Kidney (tissue), 14 donors: ENCODE measurements around the gene RPL37A. TPM values are rescaled to one million over a fixed set of nuclear protein-coding genes. Genes with fewer than 3 reads are reported as not detected.

Experiments
- DNase-seq, 5 donors: peaks; one replicate each; pipeline ENCODE4 v3.0.0-alpha.2; 2013 to 2020
- FAIRE-seq: peaks from 2 replicates; lab custom pipeline; 2012; peaks lifted over from hg19 to GRCh38; lab: Jason Lieb, UNC
- H3K27ac ChIP-seq, 2 donors: one replicate each; pipeline ENCODE4 v1.7.0; 2013; ENCODE audit warnings: low read depth in 2 of 2, low read length in 2 of 2, inconsistent platforms in 1 of 2
- H3K27me3 ChIP-seq: one replicate; pipeline ENCODE4 v1.7.1; 2013; ENCODE audit warnings: low read length, inconsistent platforms; ENCODE audit not compliant: control insufficient read depth, insufficient read depth
- H3K36me3 ChIP-seq, 3 donors: one replicate each; pipeline versions ENCODE4 v1.7.0 to v1.7.1; 2013; ENCODE audit warnings: low read length in 3 of 3, control low read depth in 1 of 3, inconsistent platforms in 1 of 3; ENCODE audit not compliant: insufficient read depth in 3 of 3, control insufficient read depth in 2 of 3
- H3K4me1 ChIP-seq, 3 donors: one replicate each; pipeline versions ENCODE4 v1.7.0 to v1.7.1; 2013; ENCODE audit warnings: low read length in 3 of 3, inconsistent platforms in 1 of 3, low read depth in 1 of 3; ENCODE audit not compliant: control insufficient read depth in 2 of 3, insufficient read depth in 2 of 3
- H3K4me3 ChIP-seq, 3 donors: one replicate each; pipeline versions ENCODE4 v1.7.0 to v1.8.1; 2013; ENCODE audit warnings: low read length in 3 of 3, control low read depth in 1 of 3, inconsistent platforms in 1 of 3
- H3K9ac ChIP-seq, 3 donors: one replicate each; pipeline versions ENCODE4 v1.7.0 to v1.7.1; 2013; ENCODE audit warnings: low read length in 3 of 3, control low read depth in 1 of 3, inconsistent platforms in 1 of 3
- H3K9me3 ChIP-seq, 3 donors: one replicate each; pipeline versions ENCODE4 v1.7.0 to v1.7.1; 2013; ENCODE audit warnings: low read length in 3 of 3, control low read depth in 1 of 3, inconsistent platforms in 1 of 3; ENCODE audit not compliant: control insufficient read depth in 2 of 3, insufficient read depth in 1 of 3
- intact Hi-C: fragments of 100-400 bp; cut with DNase I; formaldehyde crosslinking; loops from one replicate; pipeline ENCODE4 v1.11.1; 2022
- polyA plus RNA-seq: library from polyadenylated mRNA; stranded (reverse); fragments of 350-450 nt; fragmentation: Illumina TruSeq; extraction: RNeasy Lipid Tissue Mini Kit (QIAGEN cat#74804); gene quantifications from one replicate; pipeline ENCODE4 v1.2.3, GENCODE V29; 2014; ENCODE audit warnings: low read depth, low replicate concordance; ENCODE audit not compliant: insufficient read depth
- total RNA-seq: library from RNA; stranded (reverse); fragmentation: NEBNext Ultra II Directional; extraction: Animal tissue kit (Norgen Biotek cat#: 25700); gene quantifications from one replicate; pipeline ENCODE4 v1.2.1, GENCODE V29; 2021
- TF ChIP-seq, protein P1 (sequence below): IDR thresholded peaks from 3 replicates; pipeline ENCODE4 v1.5.1; 2012; ENCODE audit warnings: mild to moderate bottlenecking, moderate library complexity, borderline replicate concordance; ENCODE audit not compliant: insufficient read depth; ENCODE audit errors: extremely low read depth
- donor health status: control.
- donor health status: control.
- donor health status: control.
- donor health status: control.
- donor health status: control.
- donor health status: DM: yes; HTN: yes; CAD: no.
- donor health status: Normal renal cell carcinoma (clear cell type).

Gene RPL37A
- total and polyA plus RNA-seq, 2 donors from 2014 or later, result 1,810 to 4,316 TPM

DNA sequence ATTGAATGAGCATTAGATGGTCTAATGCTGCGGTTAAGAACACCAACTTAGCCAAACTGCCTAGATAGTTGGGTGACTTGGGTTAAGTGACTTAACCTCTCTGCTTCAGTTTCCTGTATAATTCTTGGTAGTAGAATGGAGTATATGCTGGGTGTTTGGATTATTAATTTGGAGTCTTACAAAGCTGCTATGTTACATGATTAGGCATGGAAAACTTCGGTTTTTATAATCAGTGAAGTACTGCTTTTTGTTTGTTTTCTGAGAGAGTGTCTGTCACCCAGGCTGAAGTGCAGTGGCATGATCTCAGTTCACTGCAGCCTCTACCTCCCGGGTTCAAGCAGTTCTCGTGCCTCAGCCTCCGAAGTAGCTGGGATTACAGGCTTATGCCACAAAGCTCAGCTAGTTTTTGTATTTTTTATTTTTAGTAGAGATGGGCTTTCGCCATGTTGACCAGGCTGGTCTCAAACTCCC lies 4.5 kb downstream of the RPL37A start:
- FAIRE-seq (no peak), DNase-seq (no peak)
- Histone ChIP-seq H3K9ac (no peak overlapping the region), H3K4me3 (no peak overlapping the region), H3K27ac (no peak overlapping the region), H3K4me1 (peaks cover 0 to 10% (median 0%) of the 10 kb centered on the region in 3 donors), H3K27me3 (no peaks in the 10 kb centered on the region), H3K9me3 (no peaks in the 10 kb centered on the region), H3K36me3 (peaks cover 22 to 48% (median 27%) of the 10 kb centered on the region in 3 donors)
- intact Hi-C loops, result no loop called here
- TF ChIP-seq, protein P1, sequence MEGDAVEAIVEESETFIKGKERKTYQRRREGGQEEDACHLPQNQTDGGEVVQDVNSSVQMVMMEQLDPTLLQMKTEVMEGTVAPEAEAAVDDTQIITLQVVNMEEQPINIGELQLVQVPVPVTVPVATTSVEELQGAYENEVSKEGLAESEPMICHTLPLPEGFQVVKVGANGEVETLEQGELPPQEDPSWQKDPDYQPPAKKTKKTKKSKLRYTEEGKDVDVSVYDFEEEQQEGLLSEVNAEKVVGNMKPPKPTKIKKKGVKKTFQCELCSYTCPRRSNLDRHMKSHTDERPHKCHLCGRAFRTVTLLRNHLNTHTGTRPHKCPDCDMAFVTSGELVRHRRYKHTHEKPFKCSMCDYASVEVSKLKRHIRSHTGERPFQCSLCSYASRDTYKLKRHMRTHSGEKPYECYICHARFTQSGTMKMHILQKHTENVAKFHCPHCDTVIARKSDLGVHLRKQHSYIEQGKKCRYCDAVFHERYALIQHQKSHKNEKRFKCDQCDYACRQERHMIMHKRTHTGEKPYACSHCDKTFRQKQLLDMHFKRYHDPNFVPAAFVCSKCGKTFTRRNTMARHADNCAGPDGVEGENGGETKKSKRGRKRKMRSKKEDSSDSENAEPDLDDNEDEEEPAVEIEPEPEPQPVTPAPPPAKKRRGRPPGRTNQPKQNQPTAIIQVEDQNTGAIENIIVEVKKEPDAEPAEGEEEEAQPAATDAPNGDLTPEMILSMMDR, result no peak

DNA sequence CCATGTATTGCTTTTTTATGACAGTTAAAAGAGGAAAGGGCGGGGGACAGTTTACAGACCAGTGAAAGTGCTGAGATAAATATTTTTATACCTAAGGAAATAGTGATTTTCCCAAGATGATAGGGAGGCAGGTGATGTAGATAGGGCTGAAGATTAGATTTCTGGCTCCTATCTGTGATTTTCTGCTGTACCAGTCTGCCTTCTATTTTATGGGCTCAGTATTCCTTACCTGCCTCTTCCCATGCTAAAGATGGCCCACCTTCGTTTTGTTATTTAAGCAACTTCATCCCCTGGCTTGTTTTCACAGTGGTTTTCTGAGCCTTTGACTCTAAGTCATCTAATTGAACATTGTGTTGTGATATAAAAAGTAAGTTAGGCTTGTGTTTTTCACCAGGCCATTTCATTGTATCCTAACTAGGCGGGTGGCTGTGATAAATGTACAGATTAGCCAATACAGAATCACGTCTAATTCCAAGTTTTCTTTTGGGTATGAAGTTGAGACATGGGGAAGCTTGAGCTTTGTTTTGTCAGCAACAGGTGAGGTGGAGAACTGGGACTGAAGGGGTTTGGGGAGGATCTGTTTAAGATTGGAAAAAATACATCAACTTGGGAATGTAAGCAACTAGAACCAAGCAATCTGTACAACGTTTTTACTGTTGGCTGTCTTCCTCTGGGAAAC lies 5.2 kb downstream of the RPL37A start:
- H3K27me3 ChIP-seq, result no peaks in the 10 kb centered on the region
- no peak overlapping the region for H3K9ac ChIP-seq
- peaks cover 22 to 48% (median 27%) of the 10 kb centered on the region in 3 donors for H3K36me3 ChIP-seq
- FAIRE-seq (no peak), DNase-seq (no peak)
- intact Hi-C loops, result no loop called here
- H3K27ac ChIP-seq, result no peak overlapping the region
- H3K4me1 ChIP-seq, result peaks cover 0 to 10% (median 0%) of the 10 kb centered on the region in 3 donors
- H3K4me3 ChIP-seq, result no peak overlapping the region
- no peaks in the 10 kb centered on the region for H3K9me3 ChIP-seq
- TF ChIP-seq, protein P1, result no peak

DNA sequence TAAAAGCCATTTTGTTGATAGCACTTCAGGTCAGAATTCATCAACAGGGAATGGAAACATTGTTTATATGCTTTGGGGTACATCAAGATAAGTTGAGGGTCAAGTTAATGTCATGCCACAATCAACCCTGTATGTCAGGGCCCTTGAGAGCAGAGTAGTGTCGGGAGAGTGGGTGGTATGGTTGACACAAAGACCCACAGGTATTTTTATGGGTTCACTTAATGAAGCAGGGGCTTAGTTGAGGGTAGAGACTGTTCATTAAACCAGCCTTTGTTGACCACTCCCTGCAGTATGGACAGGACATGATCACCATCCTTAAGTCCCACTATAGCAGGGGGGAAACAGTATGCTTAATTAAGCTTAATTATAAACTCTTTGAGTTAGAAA lies 5.7 kb downstream of the RPL37A start:
- Histone ChIP-seq H3K36me3 (peaks cover 22 to 48% (median 27%) of the 10 kb centered on the region in 3 donors), H3K27me3 (no peaks in the 10 kb centered on the region), H3K4me1 (peaks cover 0 to 10% (median 0%) of the 10 kb centered on the region in 3 donors), H3K27ac (no peak overlapping the region), H3K9ac (no peak overlapping the region), H3K4me3 (no peak overlapping the region), H3K9me3 (no peaks in the 10 kb centered on the region)
- intact Hi-C loops, result no loop called here
- no peak for FAIRE-seq
- DNase-seq, result no peak
- TF ChIP-seq, protein P1, result no peak
